ENCODE results near the gene GOLGA8T.
"Not testable (repeated sequence)": the region's sequence is repeated elsewhere in the genome, so short reads cannot be mapped to it uniquely, and the experiment has no call there.

Gene GOLGA8T

DNA sequence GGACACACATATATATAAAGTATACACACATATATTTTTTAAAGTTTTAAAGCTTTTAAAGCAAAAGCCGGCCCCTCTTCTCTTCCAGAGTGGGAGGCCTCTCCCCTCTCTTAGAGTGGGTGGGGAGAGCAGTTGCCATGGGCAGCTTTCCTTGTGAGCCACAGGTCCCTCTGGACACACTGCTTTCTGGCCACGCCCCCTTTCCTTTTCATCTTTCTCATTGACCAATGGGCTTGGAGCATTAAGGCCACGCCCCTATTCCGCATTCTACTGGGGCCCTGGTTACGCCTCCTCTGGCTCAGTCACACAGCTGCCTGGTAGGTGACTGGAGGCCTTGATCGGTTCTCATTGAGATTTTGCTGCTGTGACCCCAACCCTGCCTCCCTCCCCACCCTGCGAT, at the start of gene GOLGA8T:
Gene GOLGA8T, plus strand, starts transcription at position 301 of the 400 bp plus-strand sequence. Its CDS starts 98 bp downstream, at position 399.
- DNase-seq (ENCODE audit: insufficient read length, low spot score); FAIRE-seq: not testable (repeated sequence)

GRCh38 chr15:30097827-30098226, 37.0 kb upstream of the GOLGA8T start:
- not testable (repeated sequence) for DNase-seq (ENCODE audit: insufficient read length, low spot score); FAIRE-seq

- not testable (repeated sequence) for FAIRE-seq; DNase-seq (ENCODE audit: insufficient read length, low spot score)
These were observed 32.0 kb upstream of the GOLGA8T start for GRCh38 chr15:30102890-30103289.

DNA sequence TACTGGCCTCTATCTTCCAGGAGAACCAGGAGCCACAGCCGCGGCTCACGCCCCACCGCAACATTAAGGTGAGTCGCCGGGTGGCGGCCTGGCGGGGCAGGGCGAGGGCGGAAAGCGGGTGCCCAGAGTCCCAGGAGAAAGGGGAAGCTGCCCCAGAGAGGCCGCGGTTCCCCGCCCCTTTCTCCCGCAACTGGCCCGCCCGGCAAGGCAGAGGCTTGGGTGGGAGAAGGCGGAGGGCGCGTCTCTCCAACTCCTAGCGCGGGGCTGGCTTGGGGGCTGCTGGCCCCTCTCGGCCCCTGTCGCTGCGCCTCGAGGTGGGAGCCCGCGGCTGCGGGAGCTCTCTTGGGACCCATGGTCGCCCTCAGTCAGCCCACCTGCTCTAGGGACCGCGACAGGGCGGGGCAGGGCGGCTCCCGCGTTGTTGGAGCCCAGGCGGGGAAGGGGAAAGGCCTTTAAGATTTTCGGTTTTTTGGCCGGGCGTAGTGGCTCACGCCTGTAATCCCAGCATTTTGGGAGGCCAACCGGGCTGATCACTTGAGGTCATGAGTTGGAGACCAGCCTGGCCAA, 30.8 kb upstream of the GOLGA8T start:
- DNase-seq (ENCODE audit: insufficient read length, low spot score); FAIRE-seq: not testable (repeated sequence)

- not testable (repeated sequence) for FAIRE-seq
These were observed 24.3 kb upstream of the GOLGA8T start for GRCh38 chr15:30110591-30110990.

GRCh38 chr15:30130066-30130465, 4.8 kb upstream of the GOLGA8T start:
- DNase-seq (ENCODE audit: insufficient read length, low spot score); FAIRE-seq: not testable (repeated sequence)

More at GRCh38 chr15:30110591-30110990, 24.3 kb upstream of the GOLGA8T start:
- DNase-seq (ENCODE audit: insufficient read length, low spot score), result not testable (repeated sequence)

GRCh38 chr15:30143246-30143645, 8.4 kb downstream of the GOLGA8T start:
- FAIRE-seq; DNase-seq (ENCODE audit: insufficient read length, low spot score): not testable (repeated sequence)

- not testable (repeated sequence) for FAIRE-seq; DNase-seq (ENCODE audit: insufficient read length, low spot score)
These were observed 15.0 kb downstream of the GOLGA8T start for GRCh38 chr15:30149891-30150290.

GRCh38 chr15:30162479-30163357, 27.9 kb downstream of the GOLGA8T start:
- not testable (repeated sequence) for DNase-seq (ENCODE audit: insufficient read length, low spot score); FAIRE-seq

DNA sequence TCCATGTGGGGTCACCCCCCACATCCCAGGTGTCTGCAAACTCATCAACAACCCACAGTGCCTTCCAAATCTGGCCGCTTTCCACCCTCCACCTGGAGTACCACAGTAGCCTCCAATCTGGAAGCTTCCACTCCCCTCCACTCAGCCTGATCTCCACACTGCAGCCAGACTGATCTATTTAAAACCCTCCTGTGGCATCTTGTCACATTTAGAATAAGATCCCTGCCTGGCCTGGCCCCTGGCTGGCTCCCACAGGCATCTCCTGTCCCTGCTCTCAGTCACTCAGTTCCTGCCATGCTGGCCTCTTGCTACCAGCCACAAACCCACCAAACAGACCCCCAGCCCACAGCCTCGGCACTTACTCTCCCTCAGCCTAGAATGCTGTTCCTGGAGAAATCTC, 28.9 kb downstream of the GOLGA8T start:
- FAIRE-seq; DNase-seq (ENCODE audit: insufficient read length, low spot score): not testable (repeated sequence)

DNA sequence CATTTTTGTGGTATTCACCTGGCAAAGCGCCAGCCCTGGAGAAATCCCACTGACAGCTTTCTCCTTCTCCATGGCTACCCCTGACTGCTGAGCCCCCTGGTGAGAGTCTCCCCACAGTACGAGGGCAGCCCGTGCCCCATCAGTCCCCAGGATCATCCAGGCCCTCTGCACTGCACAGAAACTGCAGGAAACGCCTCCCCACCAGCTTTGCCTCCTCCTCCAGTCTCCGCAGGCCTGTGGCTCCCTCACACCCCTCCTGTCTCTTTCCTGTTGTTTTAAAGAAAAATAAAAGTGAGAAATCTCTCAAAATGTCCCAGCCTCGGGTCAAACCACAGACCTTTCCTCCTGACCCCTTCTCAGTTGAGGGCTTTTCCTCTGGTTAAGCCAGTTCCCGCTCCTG, 29.4 kb downstream of the GOLGA8T start:
- not testable (repeated sequence) for FAIRE-seq; DNase-seq (ENCODE audit: insufficient read length, low spot score)

- not testable (repeated sequence) for FAIRE-seq; DNase-seq (ENCODE audit: insufficient read length, low spot score)
These were observed 32.6 kb downstream of the GOLGA8T start for GRCh38 chr15:30167403-30167802.

- not testable (repeated sequence) for FAIRE-seq
These were observed 33.0 kb downstream of the GOLGA8T start for GRCh38 chr15:30167886-30168285.

GRCh38 chr15:30171452-30171851, 36.6 kb downstream of the GOLGA8T start:
- not testable (repeated sequence) for FAIRE-seq; DNase-seq (ENCODE audit: insufficient read length, low spot score)

More at GRCh38 chr15:30167886-30168285, 33.0 kb downstream of the GOLGA8T start:
- not testable (repeated sequence) for DNase-seq (ENCODE audit: insufficient read length, low spot score)

DNA sequence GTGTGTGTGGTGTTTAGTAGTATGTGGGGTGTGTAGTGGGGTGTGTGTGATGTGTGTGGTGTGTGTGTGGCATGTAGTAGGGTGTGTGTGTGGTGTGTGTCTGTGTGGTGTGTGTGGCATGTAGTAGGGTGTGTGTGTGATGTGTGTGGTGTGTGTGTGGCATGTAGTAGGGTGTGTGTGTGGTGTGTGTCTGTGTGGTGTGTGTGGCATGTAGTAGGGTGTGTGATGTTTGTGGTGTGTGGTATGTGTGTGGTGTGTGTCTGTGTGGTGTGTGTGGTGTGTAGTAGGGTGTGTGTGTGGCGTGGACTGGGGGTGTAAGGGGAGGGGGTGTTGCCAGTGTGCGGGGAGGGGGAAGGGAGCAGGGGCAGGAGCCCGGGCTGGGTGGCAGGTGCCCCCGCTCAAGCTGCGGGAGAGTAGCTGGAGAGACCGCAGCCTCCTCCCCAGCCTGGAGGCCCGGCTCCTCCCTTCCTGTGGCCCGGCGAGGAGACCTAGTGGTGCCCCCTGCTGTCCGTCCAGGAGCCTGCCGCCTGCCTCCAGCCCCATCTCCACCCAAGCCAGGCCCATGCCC, 38.3 kb downstream of the GOLGA8T start:
- DNase-seq (ENCODE audit: insufficient read length, low spot score), result not testable (repeated sequence)
- FAIRE-seq, result peak; percentile 77

GRCh38 chr15:30175291-30175690, 40.4 kb downstream of the GOLGA8T start:
- not testable (repeated sequence) for DNase-seq (ENCODE audit: insufficient read length, low spot score); FAIRE-seq

DNA sequence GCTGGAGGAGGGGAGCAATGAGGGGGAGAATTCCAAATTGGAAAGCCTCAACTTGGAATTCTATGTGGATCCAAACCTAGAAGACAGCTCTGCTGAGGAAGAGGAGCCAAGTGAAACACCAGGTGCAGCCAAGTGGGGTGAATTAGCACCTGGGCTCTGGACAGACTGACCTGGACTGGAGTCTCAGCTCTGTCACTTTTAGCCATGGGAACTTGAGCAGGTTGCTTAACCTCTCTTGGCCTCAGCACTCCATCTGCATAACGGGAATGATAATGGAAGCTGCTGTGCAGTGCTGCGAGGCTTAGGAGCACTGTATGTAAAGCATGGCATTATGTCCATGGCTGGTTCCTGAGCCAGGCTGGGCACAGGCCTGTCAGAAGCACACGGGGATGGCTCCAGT, 41.8 kb downstream of the GOLGA8T start:
- not testable (repeated sequence) for FAIRE-seq; DNase-seq (ENCODE audit: insufficient read length, low spot score)

DNA sequence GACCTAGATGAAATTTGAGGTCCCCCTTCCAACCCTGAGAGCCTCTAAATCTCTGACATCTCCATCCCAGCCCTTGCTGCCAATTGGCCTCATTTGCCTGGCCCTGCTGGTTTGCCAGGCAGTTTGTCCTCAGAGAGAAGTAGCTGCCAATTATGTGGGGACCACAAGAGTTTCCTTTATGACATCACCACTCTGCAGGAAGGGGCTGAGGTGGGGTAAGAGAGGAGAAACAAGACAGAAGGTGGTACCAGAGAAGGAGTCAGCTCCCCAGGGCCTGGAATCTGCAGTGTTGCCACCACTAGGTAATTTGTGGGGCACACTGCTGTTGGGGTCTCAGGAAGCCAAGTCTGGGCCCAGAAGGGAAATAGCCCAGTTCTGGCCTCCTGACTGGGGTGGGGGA, 45.0 kb downstream of the GOLGA8T start:
- not testable (repeated sequence) for FAIRE-seq; DNase-seq (ENCODE audit: insufficient read length, low spot score)

DNA sequence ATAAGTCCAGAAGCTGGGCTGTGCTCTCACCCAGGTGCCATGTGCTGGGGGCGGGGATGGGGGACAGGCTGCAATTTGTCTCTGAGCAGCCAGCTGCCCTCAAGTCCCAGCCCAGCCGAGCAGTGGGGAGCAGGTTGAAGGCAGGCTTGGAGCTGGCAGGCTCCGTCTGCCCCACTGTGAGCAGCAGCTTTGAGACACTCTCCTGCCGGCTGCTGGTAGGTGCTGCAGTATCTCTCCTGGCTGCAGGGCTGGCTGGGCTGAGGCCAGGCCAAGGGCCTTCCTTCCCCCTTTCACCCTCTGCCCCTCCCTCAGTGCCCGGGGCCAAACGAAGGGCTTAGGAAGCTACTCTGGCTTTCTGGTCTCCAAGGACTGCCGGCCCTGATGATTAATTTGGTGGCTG, 50.6 kb downstream of the GOLGA8T start:
- FAIRE-seq; DNase-seq (ENCODE audit: insufficient read length, low spot score): not testable (repeated sequence)

GRCh38 chr15:30187429-30187828, 52.6 kb downstream of the GOLGA8T start:
- DNase-seq (ENCODE audit: insufficient read length, low spot score); FAIRE-seq: not testable (repeated sequence)

DNA sequence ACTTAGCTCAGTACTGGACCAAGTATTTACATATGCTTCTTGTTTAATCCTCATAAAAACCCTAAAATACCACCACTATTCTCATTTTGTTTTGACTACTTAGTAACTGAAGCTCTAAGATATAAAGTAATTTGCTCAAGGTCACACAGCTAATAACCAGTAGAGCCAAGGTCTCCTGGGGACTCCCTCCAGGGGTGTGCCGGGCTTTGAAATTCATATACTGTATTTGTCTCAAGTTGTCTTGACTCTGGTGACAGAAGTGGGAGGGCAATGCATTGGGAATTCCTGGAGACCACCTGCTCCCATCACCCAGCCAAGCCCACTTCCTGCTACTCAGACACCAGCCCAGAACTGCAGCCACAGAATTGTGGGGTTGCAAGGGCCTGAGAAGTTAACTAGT, 54.9 kb downstream of the GOLGA8T start:
- not testable (repeated sequence) for DNase-seq (ENCODE audit: insufficient read length, low spot score); FAIRE-seq

Data from H54 (cell line).